ENCODE data around the gene ZFYVE28.

Gene ZFYVE28

DNA sequence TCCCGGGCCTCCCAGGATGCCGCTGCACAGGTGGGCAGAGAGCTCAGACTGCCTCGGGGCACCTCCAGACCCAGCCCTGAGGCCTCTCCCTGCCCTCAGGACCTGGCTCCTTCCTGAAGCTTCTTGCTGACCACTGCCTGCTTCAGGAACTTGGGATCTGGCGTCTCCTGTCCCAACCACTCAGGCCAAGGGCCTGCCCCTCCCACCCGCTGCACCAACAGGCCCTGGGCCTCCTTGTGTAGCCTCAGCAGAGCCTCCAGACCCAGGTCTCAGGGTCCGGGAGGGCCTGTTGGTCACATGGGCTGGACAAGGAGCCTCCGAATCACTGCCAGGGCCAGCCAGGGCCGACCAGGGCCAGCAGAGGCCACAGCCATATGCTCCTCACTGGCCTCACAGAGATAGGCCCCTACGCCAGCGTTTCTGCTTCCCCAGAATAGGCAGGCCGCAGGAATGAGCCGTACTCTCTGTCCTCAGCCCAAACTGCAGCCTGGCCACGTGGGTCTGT, 159.4 kb downstream of the ZFYVE28 start:
- TF ChIP-seq, protein P1, sequence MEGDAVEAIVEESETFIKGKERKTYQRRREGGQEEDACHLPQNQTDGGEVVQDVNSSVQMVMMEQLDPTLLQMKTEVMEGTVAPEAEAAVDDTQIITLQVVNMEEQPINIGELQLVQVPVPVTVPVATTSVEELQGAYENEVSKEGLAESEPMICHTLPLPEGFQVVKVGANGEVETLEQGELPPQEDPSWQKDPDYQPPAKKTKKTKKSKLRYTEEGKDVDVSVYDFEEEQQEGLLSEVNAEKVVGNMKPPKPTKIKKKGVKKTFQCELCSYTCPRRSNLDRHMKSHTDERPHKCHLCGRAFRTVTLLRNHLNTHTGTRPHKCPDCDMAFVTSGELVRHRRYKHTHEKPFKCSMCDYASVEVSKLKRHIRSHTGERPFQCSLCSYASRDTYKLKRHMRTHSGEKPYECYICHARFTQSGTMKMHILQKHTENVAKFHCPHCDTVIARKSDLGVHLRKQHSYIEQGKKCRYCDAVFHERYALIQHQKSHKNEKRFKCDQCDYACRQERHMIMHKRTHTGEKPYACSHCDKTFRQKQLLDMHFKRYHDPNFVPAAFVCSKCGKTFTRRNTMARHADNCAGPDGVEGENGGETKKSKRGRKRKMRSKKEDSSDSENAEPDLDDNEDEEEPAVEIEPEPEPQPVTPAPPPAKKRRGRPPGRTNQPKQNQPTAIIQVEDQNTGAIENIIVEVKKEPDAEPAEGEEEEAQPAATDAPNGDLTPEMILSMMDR (IDR thresholded peaks at IDR 0.05; ENCODE audit: extremely low read depth, insufficient read depth, missing control alignments) = no peak
- DNase-seq (ENCODE audit: low spot score) = no peak
- in situ Hi-C loops (cut with MboI; ENCODE audit: low pct_unique_long_range_greater_than_20kb, low sequenced_read_pairs, unreplicated experiment) = no loop called here

DNA sequence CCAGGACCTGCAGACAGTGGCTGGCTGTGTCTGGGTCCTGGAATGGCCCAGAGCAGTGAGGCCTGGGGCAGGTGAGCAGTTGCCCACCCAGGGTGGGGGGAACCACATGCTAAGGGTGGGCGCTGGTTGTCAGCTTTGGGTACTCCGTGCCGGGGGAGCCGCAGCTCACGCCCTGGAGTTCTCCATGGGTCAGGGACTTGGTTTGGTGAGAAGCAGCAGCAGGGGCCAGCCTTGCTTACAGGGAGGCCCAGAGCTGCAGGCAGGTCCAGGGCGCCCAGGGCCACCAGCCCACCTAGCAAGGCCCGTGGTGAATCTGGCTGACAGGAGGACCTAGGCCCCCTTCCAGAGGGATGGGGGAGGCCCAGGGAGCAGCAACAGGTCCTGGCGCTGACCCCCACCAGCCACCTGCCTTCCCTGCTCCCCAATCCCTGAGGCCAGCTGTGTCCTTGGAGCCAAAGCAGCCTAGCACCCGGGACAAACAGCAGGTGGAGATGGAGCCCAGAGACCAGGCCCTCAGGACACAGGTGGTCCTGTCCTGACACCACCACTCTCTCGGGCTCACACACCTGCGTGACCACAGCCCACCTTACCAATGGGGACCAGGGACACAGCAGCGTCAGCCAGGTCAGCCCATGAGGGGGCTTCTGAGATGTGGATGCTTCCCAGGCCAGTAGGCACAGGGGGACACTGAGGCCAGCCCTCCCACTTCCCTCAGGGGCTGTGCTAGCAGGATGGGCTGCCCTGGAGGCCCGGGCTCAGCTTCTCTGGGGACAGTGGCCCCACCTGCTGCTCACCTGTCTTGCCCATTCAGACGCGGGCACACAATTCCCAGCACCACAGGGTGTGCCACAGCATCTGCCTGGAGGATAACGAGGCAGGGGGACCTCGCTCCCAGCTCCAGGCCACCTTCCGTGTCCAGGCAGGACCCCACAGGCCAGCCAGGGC, 160.1 kb downstream of the ZFYVE28 start:
- TF ChIP-seq, protein P1 (IDR thresholded peaks at IDR 0.05; ENCODE audit: extremely low read depth, insufficient read depth, missing control alignments) = no peak
- DNase-seq (ENCODE audit: low spot score) = no peak
- in situ Hi-C loops (cut with MboI; ENCODE audit: low pct_unique_long_range_greater_than_20kb, low sequenced_read_pairs, unreplicated experiment) = no loop called here

DNA sequence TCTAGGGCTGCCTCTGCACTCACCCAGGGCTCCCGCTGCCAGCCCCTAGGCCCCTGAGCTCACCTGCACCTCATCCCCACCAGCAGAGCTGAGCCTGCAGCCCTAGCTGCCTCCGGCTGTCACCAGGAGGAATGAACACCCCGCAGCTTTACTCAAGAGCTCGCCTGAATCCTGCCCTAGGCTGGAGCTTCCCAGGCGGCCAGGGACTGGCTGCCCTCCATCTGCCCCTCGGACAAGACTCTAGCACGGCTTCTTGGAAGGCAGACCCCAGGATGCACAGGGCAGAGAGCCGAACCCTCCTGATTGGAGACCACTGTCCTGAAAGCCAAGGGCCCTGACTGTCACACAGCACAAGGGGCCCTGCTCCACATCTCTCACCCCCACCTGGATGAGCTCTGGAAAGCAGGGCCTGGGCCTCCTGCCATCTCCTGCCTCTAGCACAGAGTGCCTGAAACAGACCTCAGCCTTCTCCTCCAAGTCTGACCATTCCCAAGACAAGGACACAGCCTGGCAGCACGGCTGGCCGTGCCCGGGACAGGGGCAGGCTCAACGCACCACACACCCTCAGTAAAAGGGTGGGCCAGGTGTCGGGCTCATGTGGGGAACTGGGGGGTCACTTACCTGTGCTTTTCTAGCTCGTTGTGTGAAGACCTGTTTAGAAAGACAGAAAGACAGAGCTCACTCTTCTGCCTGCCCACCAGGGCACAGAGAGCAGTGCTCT, 160.9 kb downstream of the ZFYVE28 start:
- TF ChIP-seq, protein P1 (IDR thresholded peaks at IDR 0.05; ENCODE audit: extremely low read depth, insufficient read depth, missing control alignments) = no peak
- DNase-seq (ENCODE audit: low spot score) = no peak
- in situ Hi-C loops (cut with MboI; ENCODE audit: low pct_unique_long_range_greater_than_20kb, low sequenced_read_pairs, unreplicated experiment) = no loop called here

DNA sequence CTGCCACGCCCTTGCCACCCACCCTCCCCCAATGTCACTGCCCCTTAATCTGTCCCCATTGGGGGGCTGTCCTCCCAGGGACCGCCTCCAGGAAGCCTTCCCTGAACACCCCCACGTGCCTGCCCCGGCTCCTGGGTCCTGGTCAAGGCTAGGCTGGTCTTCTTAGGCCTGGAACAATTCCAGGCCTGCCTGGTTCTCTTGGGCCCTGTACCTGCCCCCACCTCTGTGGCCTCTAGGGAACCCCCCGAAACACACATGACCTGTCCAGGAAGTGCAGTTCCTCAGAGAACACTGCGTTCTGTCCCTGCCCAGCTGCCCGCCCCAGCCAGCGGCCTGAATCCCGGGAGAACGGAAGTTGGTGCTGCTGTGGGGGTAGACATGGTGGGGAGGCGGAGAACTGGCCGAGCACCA, 161.7 kb downstream of the ZFYVE28 start:
- in situ Hi-C loops (cut with MboI; ENCODE audit: low pct_unique_long_range_greater_than_20kb, low sequenced_read_pairs, unreplicated experiment) = no loop called here
- DNase-seq (ENCODE audit: low spot score) = no peak
- TF ChIP-seq, protein P1 (IDR thresholded peaks at IDR 0.05; ENCODE audit: extremely low read depth, insufficient read depth, missing control alignments) = no peak

DNA sequence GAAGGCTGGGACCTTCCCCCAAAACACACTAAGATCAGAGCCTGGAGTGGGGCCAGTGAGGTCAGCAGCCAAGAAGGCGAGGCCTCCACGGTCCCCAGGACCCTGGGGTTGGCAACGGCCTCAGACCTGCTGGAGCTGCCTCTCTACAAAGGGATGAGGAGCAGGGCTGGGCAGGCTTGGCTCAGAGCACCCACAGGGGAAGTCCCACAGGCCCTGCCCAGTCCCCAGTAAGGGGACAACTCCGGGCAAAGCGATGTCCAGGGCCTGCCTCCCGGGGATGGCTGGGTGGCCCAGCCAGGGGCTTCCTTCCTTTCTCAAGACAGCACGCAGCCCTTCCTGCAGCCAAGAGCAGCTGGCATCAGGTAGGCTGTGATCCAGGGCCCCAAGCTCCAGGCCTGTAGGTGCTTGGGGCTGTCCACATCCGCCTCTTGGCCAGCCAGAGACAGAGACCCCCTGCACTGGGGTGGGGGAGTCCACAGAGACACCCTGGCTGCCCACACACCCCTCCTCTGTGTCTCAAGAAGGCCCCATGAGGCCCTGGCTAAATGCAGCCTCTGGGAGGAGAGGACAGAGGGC, 162.2 kb downstream of the ZFYVE28 start:
- TF ChIP-seq, protein P1 (IDR thresholded peaks at IDR 0.05; ENCODE audit: extremely low read depth, insufficient read depth, missing control alignments) = no peak
- in situ Hi-C loops (cut with MboI; ENCODE audit: low pct_unique_long_range_greater_than_20kb, low sequenced_read_pairs, unreplicated experiment) = no loop called here
- no peak for DNase-seq (ENCODE audit: low spot score)

DNA sequence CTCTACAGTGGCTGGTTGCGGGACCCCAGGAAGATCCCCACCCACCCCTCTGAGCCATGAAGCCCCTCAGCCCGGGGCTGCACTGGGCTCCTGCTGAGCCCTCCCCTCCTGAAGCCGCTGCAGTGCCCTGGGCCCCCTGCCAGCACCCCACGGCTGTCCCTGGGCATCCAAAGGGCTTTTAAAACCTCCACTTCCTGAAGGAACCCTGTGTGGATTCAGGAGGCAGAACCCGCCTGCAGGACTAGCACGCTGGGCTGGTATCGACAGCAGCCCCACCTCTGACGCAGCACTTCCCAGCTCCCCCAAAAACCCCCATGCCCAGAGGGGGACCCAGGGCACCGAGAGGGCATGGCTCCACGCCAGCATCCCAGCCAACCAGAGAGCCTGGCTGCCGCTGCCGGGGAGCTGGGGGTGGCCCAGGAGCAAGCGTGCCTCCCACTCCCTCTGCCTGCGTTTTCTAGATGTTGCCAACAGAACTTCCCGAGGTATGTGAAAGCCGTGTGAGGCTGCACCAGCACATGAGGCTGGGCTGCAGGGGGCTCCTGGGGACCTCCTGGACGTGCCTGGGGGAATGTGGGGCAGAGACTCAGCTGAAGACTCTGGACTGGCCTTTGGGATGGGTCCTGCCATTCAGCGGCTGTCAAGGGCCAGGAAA, 162.8 kb downstream of the ZFYVE28 start:
- in situ Hi-C loops (cut with MboI; ENCODE audit: low pct_unique_long_range_greater_than_20kb, low sequenced_read_pairs, unreplicated experiment) = no loop called here
- TF ChIP-seq, protein P1 (IDR thresholded peaks at IDR 0.05; ENCODE audit: extremely low read depth, insufficient read depth, missing control alignments) = no peak
- no peak for DNase-seq (ENCODE audit: low spot score)

Measured in GM13977 (cell line).